ENCODE data around the gene HSF4. TPM values are rescaled to one million over a fixed set of nuclear protein-coding genes. Genes with fewer than 3 reads are reported as not detected.

Gene HSF4
- total and polyA plus RNA-seq, 4 donors = 22.2 to 133 (median 63.2) TPM

GRCh38 chr16:67190448-67191399 is 26.2 kb downstream of the HSF4 start:
- no peak overlapping the region for H3K4me3 ChIP-seq (ENCODE audit: low read length in 2 of 2)
- intact Hi-C loops (cut with DNase I) = loop anchor here in 1 of 2 donors (5.0 kb wide), 1 partner anchor 37 kb away; the partner anchor contains the start of gene TMEM208

GRCh38 chr16:67191411-67191994 is 27.0 kb downstream of the HSF4 start:
- no peak for ATAC-seq (ENCODE audit: low FRiP score)
- WGBS, 2 donors = 10 to 12% methylated on average over 9 of the region's 9 CpGs
- H3K27ac ChIP-seq (ENCODE audit: low read depth in 1 of 2, low read length in 2 of 2) = no peak overlapping the region

More at GRCh38 chr16:67190448-67191399, 26.2 kb downstream of the HSF4 start:
- Histone ChIP-seq H3K9me3 (ENCODE audit: control insufficient read depth, low read length) (no peaks in the 10 kb centered on the region), H3K4me1 (ENCODE audit: control insufficient read depth in 1 of 2, insufficient read depth in 2 of 2, low read length in 2 of 2) (no peaks in the 10 kb centered on the region), H3K27ac (ENCODE audit: low read depth in 1 of 2, low read length in 2 of 2) (no peak overlapping the region), H3K36me3 (ENCODE audit: control insufficient read depth in 1 of 2, insufficient read depth in 2 of 2, low read length in 1 of 2) (peaks cover 0 to 3% of the 10 kb centered on the region in 2 donors), H3K27me3 (ENCODE audit: control insufficient read depth in 1 of 2, insufficient read depth in 2 of 2, low read length in 1 of 2) (no peaks in the 10 kb centered on the region)
- no peak for DNase-seq
- no peak for ATAC-seq (ENCODE audit: low FRiP score)
- 67 to 71% methylated on average over 13 of the region's 13 CpGs for WGBS, 2 donors

GRCh38 chr16:67191995-67192681 is 27.6 kb downstream of the HSF4 start, which contains the start of gene E2F4:
TSS of gene E2F4 (plus strand) at chr16:67192155. CDS start at chr16:67192228, 73 bp downstream.
- no peaks in the 10 kb centered on the region for H3K27me3 ChIP-seq (ENCODE audit: control insufficient read depth in 1 of 2, insufficient read depth in 2 of 2, low read length in 1 of 2)
- H3K9me3 ChIP-seq (ENCODE audit: control insufficient read depth, low read length) = no peaks in the 10 kb centered on the region
- H3K36me3 ChIP-seq (ENCODE audit: control insufficient read depth in 1 of 2, insufficient read depth in 2 of 2, low read length in 1 of 2) = peaks cover 0 to 15% of the 10 kb centered on the region in 2 donors
- no peaks in the 10 kb centered on the region for H3K4me1 ChIP-seq (ENCODE audit: control insufficient read depth in 1 of 2, insufficient read depth in 2 of 2, low read length in 2 of 2)
- peak; percentile 95 for ATAC-seq (ENCODE audit: low FRiP score)
- intact Hi-C loops (cut with DNase I) = loop anchor here in 1 of 2 donors (5.0 kb wide), 1 partner anchor 35 kb away; the partner anchor contains the start of gene TMEM208
- no peak within 1 kb of the TSS for H3K27ac ChIP-seq (ENCODE audit: low read depth in 1 of 2, low read length in 2 of 2)
- WGBS, 2 donors = 0% methylated on average over 54 of the region's 54 CpGs
- peak within 1 kb of the TSS; percentile 71 to 81 for H3K4me3 ChIP-seq (ENCODE audit: low read length in 2 of 2)
- DNase-seq = peak; percentile 95 to 96

More at GRCh38 chr16:67191411-67191994, 27.0 kb downstream of the HSF4 start:
- H3K4me3 ChIP-seq (ENCODE audit: low read length in 2 of 2) = no peak overlapping the region
- no peaks in the 10 kb centered on the region for H3K27me3 ChIP-seq (ENCODE audit: control insufficient read depth in 1 of 2, insufficient read depth in 2 of 2, low read length in 1 of 2)
- no peaks in the 10 kb centered on the region for H3K9me3 ChIP-seq (ENCODE audit: control insufficient read depth, low read length)
- intact Hi-C loops (cut with DNase I) = loop anchor here in 1 of 2 donors (5.0 kb wide), 1 partner anchor 36 kb away; the partner anchor contains the start of gene TMEM208
- DNase-seq = no peak
- H3K36me3 ChIP-seq (ENCODE audit: control insufficient read depth in 1 of 2, insufficient read depth in 2 of 2, low read length in 1 of 2) = peaks cover 0 to 11% of the 10 kb centered on the region in 2 donors
- H3K4me1 ChIP-seq (ENCODE audit: control insufficient read depth in 1 of 2, insufficient read depth in 2 of 2, low read length in 2 of 2) = no peaks in the 10 kb centered on the region

GRCh38 chr16:67192781-67193361 is 28.3 kb downstream of the HSF4 start:
- no peaks in the 10 kb centered on the region for H3K4me1 ChIP-seq (ENCODE audit: control insufficient read depth in 1 of 2, insufficient read depth in 2 of 2, low read length in 2 of 2)
- no peak overlapping the region for H3K27ac ChIP-seq (ENCODE audit: low read depth in 1 of 2, low read length in 2 of 2)
- ATAC-seq (ENCODE audit: low FRiP score) = no peak

GRCh38 chr16:67193536-67193935 is 29.0 kb downstream of the HSF4 start:
- Histone ChIP-seq H3K4me3 (ENCODE audit: low read length in 2 of 2) (no peak overlapping the region), H3K9me3 (ENCODE audit: control insufficient read depth, low read length) (no peaks in the 10 kb centered on the region), H3K27me3 (ENCODE audit: control insufficient read depth in 1 of 2, insufficient read depth in 2 of 2, low read length in 1 of 2) (no peaks in the 10 kb centered on the region), H3K4me1 (ENCODE audit: control insufficient read depth in 1 of 2, insufficient read depth in 2 of 2, low read length in 2 of 2) (no peaks in the 10 kb centered on the region), H3K36me3 (ENCODE audit: control insufficient read depth in 1 of 2, insufficient read depth in 2 of 2, low read length in 1 of 2) (peaks cover 0 to 15% of the 10 kb centered on the region in 2 donors), H3K27ac (ENCODE audit: low read depth in 1 of 2, low read length in 2 of 2) (no peak overlapping the region)
- intact Hi-C loops (cut with DNase I) = loop anchor here in 1 of 2 donors (5.0 kb wide), 1 partner anchor 34 kb away; the partner anchor contains the start of gene TMEM208
- no peak for DNase-seq
- ATAC-seq (ENCODE audit: low FRiP score) = no peak

More at GRCh38 chr16:67192781-67193361, 28.3 kb downstream of the HSF4 start:
- DNase-seq = no peak
- H3K27me3 ChIP-seq (ENCODE audit: control insufficient read depth in 1 of 2, insufficient read depth in 2 of 2, low read length in 1 of 2) = no peaks in the 10 kb centered on the region
- intact Hi-C loops (cut with DNase I) = loop anchor here in 1 of 2 donors (5.0 kb wide), 1 partner anchor 34 kb away; the partner anchor contains the start of gene TMEM208
- WGBS, 2 donors = 34% methylated on average over 17 of the region's 17 CpGs
- no peaks in the 10 kb centered on the region for H3K9me3 ChIP-seq (ENCODE audit: control insufficient read depth, low read length)
- peaks cover 0 to 15% of the 10 kb centered on the region in 2 donors for H3K36me3 ChIP-seq (ENCODE audit: control insufficient read depth in 1 of 2, insufficient read depth in 2 of 2, low read length in 1 of 2)
- peak overlapping the region; percentile 71 to 81 for H3K4me3 ChIP-seq (ENCODE audit: low read length in 2 of 2)

GRCh38 chr16:67194260-67194659 is 29.7 kb downstream of the HSF4 start:
- peaks cover 0 to 15% of the 10 kb centered on the region in 2 donors for H3K36me3 ChIP-seq (ENCODE audit: control insufficient read depth in 1 of 2, insufficient read depth in 2 of 2, low read length in 1 of 2)
- ATAC-seq (ENCODE audit: low FRiP score) (no peak), DNase-seq (no peak)
- intact Hi-C loops (cut with DNase I) = loop anchor here in 1 of 2 donors (5.0 kb wide), 1 partner anchor 33 kb away; the partner anchor contains the start of gene TMEM208
- no peaks in the 10 kb centered on the region for H3K27me3 ChIP-seq (ENCODE audit: control insufficient read depth in 1 of 2, insufficient read depth in 2 of 2, low read length in 1 of 2)
- H3K4me3 ChIP-seq (ENCODE audit: low read length in 2 of 2) = no peak overlapping the region
- no peaks in the 10 kb centered on the region for H3K4me1 ChIP-seq (ENCODE audit: control insufficient read depth in 1 of 2, insufficient read depth in 2 of 2, low read length in 2 of 2)
- WGBS, 2 donors = 88 to 91% methylated on average over 6 of the region's 6 CpGs
- H3K9me3 ChIP-seq (ENCODE audit: control insufficient read depth, low read length) = no peaks in the 10 kb centered on the region
- no peak overlapping the region for H3K27ac ChIP-seq (ENCODE audit: low read depth in 1 of 2, low read length in 2 of 2)

- Histone ChIP-seq H3K27ac (ENCODE audit: low read depth in 1 of 2, low read length in 2 of 2) (no peak overlapping the region), H3K27me3 (ENCODE audit: control insufficient read depth in 1 of 2, insufficient read depth in 2 of 2, low read length in 1 of 2) (no peaks in the 10 kb centered on the region), H3K9me3 (ENCODE audit: control insufficient read depth, low read length) (no peaks in the 10 kb centered on the region), H3K4me1 (ENCODE audit: control insufficient read depth in 1 of 2, insufficient read depth in 2 of 2, low read length in 2 of 2) (no peaks in the 10 kb centered on the region), H3K4me3 (ENCODE audit: low read length in 2 of 2) (no peak overlapping the region), H3K36me3 (ENCODE audit: control insufficient read depth in 1 of 2, insufficient read depth in 2 of 2, low read length in 1 of 2) (peaks cover 0 to 15% of the 10 kb centered on the region in 2 donors)
- no peak for ATAC-seq (ENCODE audit: low FRiP score)
- intact Hi-C loops (cut with DNase I) = no loop called here
- no peak for DNase-seq
- WGBS, 2 donors = 86 to 87% methylated on average over 5 of the region's 5 CpGs
These were observed 31.1 kb downstream of the HSF4 start for GRCh38 chr16:67195676-67196075.

- WGBS, 2 donors = 88 to 94% methylated on average over 1 of the region's 1 CpG
- ATAC-seq (ENCODE audit: low FRiP score) = no peak
- Histone ChIP-seq H3K4me3 (ENCODE audit: low read length in 2 of 2) (no peak overlapping the region), H3K27me3 (ENCODE audit: control insufficient read depth in 1 of 2, insufficient read depth in 2 of 2, low read length in 1 of 2) (no peaks in the 10 kb centered on the region), H3K9me3 (ENCODE audit: control insufficient read depth, low read length) (no peaks in the 10 kb centered on the region), H3K36me3 (ENCODE audit: control insufficient read depth in 1 of 2, insufficient read depth in 2 of 2, low read length in 1 of 2) (peaks cover 0 to 15% of the 10 kb centered on the region in 2 donors), H3K27ac (ENCODE audit: low read depth in 1 of 2, low read length in 2 of 2) (no peak overlapping the region), H3K4me1 (ENCODE audit: control insufficient read depth in 1 of 2, insufficient read depth in 2 of 2, low read length in 2 of 2) (no peaks in the 10 kb centered on the region)
- intact Hi-C loops (cut with DNase I) = no loop called here
- no peak for DNase-seq
These were observed 32.3 kb downstream of the HSF4 start for GRCh38 chr16:67196881-67197280.
